Measurements from ENCODE around the gene FAM81B. TPM values are rescaled to one million over a fixed set of nuclear protein-coding genes. Genes with fewer than 3 reads are reported as not detected.

FAM81B gene
- polyA plus RNA-seq, 1 donor (not counting 4 experiments of a cell fraction or from before 2014, with no cell fraction given), result not detected

DNA sequence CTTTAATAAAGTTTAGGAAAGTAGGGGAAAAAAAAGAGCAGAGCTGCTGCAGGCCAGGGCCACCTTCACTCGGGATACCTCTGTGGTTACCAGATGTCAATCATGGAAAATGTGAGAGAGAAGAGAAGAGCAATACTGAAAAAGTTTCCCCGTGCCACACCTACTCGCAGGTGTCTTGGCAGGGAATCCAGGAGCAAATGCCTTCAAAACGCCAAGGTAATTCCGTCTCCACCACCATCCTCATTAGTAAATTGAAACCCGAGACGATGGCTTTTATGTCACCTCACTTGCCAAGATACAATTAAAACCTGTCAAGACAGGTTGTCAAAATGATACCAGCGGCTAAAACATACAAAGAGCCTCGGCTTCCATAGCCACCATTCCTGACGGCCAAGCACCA lies 49.7 kb downstream of the FAM81B start:
- Histone ChIP-seq H3K9me1 (ENCODE audit: control insufficient read depth, extremely low read depth, insufficient read depth, low read length) (no peaks in the 10 kb centered on the region), H2AFZ (ENCODE audit: control insufficient read depth, low read length) (no peak overlapping the region), H3K79me2 (ENCODE audit: control insufficient read depth, insufficient read depth, low read length) (no peaks in the 10 kb centered on the region), H3K27me3 (ENCODE audit: control insufficient read depth, extremely low read depth, insufficient read depth, low read length) (peaks cover 20% of the 10 kb centered on the region), H3K4me2 (ENCODE audit: control insufficient read depth, extremely low read depth, insufficient read depth, low read depth, low read length) (peak overlapping the region; percentile 46), H3K4me3 (ENCODE audit: control insufficient read depth in 2 of 3, extremely low read depth in 1 of 3, insufficient read depth in 2 of 3, low read depth in 1 of 3, low read length in 3 of 3) (no peak overlapping the region), H3K9me3 (ENCODE audit: control insufficient read depth, low read depth, low read length) (no peaks in the 10 kb centered on the region), H3K27ac (ENCODE audit: control insufficient read depth, insufficient read depth, low read length) (no peak overlapping the region), H3K9ac (ENCODE audit: control insufficient read depth, extremely low read depth, insufficient read depth, low read length) (no peak overlapping the region), H3K36me3 (ENCODE audit: control insufficient read depth in 2 of 2, extremely low read depth in 1 of 2, insufficient read depth in 2 of 2, low read length in 2 of 2) (no peaks in the 10 kb centered on the region), H4K20me1 (ENCODE audit: control insufficient read depth, extremely low read depth, insufficient read depth, low read length) (no peaks in the 10 kb centered on the region), H3K4me1 (ENCODE audit: control insufficient read depth, extremely low read depth, insufficient read depth, low read length) (peaks cover 8% of the 10 kb centered on the region)
- no peak for FAIRE-seq
- TF ChIP-seq EZH2 (IDR thresholded peaks at IDR 0.05; ENCODE audit: low read length), result no peak
- TF ChIP-seq, protein P1, sequence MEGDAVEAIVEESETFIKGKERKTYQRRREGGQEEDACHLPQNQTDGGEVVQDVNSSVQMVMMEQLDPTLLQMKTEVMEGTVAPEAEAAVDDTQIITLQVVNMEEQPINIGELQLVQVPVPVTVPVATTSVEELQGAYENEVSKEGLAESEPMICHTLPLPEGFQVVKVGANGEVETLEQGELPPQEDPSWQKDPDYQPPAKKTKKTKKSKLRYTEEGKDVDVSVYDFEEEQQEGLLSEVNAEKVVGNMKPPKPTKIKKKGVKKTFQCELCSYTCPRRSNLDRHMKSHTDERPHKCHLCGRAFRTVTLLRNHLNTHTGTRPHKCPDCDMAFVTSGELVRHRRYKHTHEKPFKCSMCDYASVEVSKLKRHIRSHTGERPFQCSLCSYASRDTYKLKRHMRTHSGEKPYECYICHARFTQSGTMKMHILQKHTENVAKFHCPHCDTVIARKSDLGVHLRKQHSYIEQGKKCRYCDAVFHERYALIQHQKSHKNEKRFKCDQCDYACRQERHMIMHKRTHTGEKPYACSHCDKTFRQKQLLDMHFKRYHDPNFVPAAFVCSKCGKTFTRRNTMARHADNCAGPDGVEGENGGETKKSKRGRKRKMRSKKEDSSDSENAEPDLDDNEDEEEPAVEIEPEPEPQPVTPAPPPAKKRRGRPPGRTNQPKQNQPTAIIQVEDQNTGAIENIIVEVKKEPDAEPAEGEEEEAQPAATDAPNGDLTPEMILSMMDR (optimal IDR thresholded peaks at IDR 0.05 in 1 of 3, IDR thresholded peaks at IDR 0.05 in 1 of 3, conservative IDR thresholded peaks at IDR 0.05 in 1 of 3; ENCODE audit: extremely low read depth in 1 of 3, insufficient read depth in 2 of 3, low read length in 3 of 3), result no peak
- dilution Hi-C loops (cut with MboI; ENCODE audit: extremely low pct_ligation_motif_present, low sequenced_read_pairs), result no loop called here
- DNase-seq (ENCODE audit: low read depth, low spot score), result no peak

DNA sequence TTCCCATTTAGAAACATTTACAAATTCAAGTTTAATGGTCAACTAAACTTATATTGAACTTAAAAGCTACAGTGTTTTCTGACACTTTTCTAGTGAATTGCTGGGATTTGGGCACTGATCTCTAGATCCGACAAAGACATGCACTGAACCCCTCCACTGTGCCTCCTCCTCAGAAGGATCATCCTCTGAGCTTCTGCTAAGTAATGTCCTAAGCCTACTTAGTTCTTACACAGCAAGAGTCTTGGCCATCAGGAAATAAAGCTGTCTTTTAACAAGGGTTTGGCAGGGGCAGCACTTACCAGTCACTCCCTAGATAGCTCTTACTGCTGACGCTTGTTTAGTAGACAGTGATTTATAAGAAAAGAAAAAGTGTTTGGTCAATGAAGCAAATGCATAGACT lies 50.5 kb downstream of the FAM81B start:
- no peak overlapping the region for H3K4me3 ChIP-seq (ENCODE audit: control insufficient read depth in 2 of 3, extremely low read depth in 1 of 3, insufficient read depth in 2 of 3, low read depth in 1 of 3, low read length in 3 of 3)
- H3K9me3 ChIP-seq (ENCODE audit: control insufficient read depth, low read depth, low read length), result no peaks in the 10 kb centered on the region
- TF ChIP-seq, protein P1 (optimal IDR thresholded peaks at IDR 0.05 in 1 of 3, IDR thresholded peaks at IDR 0.05 in 1 of 3, conservative IDR thresholded peaks at IDR 0.05 in 1 of 3; ENCODE audit: extremely low read depth in 1 of 3, insufficient read depth in 2 of 3, low read length in 3 of 3), result no peak
- no peak for TF ChIP-seq EZH2 (IDR thresholded peaks at IDR 0.05; ENCODE audit: low read length)
- peaks cover 16% of the 10 kb centered on the region for H3K4me1 ChIP-seq (ENCODE audit: control insufficient read depth, extremely low read depth, insufficient read depth, low read length)
- H2AFZ ChIP-seq (ENCODE audit: control insufficient read depth, low read length), result no peak overlapping the region
- dilution Hi-C loops (cut with MboI; ENCODE audit: extremely low pct_ligation_motif_present, low sequenced_read_pairs), result no loop called here
- H4K20me1 ChIP-seq (ENCODE audit: control insufficient read depth, extremely low read depth, insufficient read depth, low read length), result no peaks in the 10 kb centered on the region
- H3K79me2 ChIP-seq (ENCODE audit: control insufficient read depth, insufficient read depth, low read length), result no peaks in the 10 kb centered on the region
- H3K27ac ChIP-seq (ENCODE audit: control insufficient read depth, insufficient read depth, low read length), result no peak overlapping the region
- FAIRE-seq, result no peak
- peaks cover 20% of the 10 kb centered on the region for H3K27me3 ChIP-seq (ENCODE audit: control insufficient read depth, extremely low read depth, insufficient read depth, low read length)
- H3K4me2 ChIP-seq (ENCODE audit: control insufficient read depth, extremely low read depth, insufficient read depth, low read depth, low read length), result no peak overlapping the region
- H3K36me3 ChIP-seq (ENCODE audit: control insufficient read depth in 2 of 2, extremely low read depth in 1 of 2, insufficient read depth in 2 of 2, low read length in 2 of 2), result no peaks in the 10 kb centered on the region
- no peak for DNase-seq (ENCODE audit: low read depth, low spot score)
- H3K9ac ChIP-seq (ENCODE audit: control insufficient read depth, extremely low read depth, insufficient read depth, low read length), result no peak overlapping the region
- no peaks in the 10 kb centered on the region for H3K9me1 ChIP-seq (ENCODE audit: control insufficient read depth, extremely low read depth, insufficient read depth, low read length)
